ENCODE data around the gene ZNF148.
A peak's percentile ranks its signal among the peaks of the same experiment; 100 is the strongest.
"Not testable (repeated sequence)": the region's sequence is repeated elsewhere in the genome, so short reads cannot be mapped to it uniquely, and the experiment has no call there.

Gene ZNF148

DNA sequence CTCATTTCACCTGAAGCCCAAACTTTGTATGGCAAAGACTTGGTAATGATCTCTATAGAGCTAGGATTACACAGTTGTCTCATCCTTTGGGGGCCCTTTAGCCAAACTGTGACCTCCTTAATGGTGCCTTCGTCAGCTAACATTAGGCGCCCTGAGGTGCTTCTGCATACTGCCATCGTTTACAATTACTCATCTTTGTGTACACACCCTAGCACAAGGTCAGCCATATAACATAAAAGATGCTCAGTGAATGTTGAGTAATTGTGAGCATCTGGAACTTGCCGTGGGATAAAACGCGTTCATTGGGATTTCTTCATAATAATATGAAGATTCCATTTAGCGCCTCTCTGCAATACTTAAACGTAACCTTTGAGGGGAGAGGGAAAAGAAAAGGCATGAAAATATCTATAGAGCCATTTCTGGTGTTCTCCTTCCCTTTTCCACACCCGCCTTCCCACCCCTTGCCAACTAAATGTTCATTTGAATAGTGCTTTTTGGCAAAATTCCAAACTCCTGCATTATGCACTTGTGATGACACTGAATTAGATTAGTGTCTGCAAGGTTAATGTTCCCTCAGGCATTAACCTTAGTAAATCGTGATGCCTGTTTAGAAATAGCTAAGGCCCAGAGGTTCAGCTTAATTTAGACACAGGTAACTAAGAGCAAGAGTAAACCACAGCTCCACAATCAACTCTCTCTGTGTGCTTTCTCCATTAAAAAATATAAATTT is 990 bp upstream of the ZNF148 start:
- no peak for DNase-seq

DNA sequence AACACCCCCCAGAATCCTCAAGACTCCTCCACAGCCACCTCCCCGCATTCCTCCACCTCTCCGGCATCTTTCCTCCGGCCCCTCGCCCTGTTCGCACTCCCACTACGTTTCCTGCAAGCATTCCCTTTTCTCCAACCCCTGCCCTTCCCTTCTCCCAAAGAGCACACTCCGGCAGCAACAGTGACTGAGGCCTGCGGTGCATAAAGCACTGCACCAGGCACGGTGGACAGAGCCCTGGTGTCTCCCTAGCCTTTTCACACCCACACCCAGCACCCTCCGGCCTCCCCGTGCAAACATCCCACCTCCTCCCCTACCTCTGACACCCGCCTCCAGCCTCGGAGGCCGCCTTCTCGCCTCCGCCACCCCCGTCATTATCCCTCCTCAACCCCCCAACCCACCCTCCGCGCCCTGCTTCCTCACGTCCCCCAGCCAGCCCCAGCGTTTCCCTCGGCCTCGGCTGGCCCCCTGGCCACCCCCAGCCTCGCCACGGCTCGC is 577 bp downstream of the ZNF148 start:
- DNase-seq, result peak; percentile 6

DNA sequence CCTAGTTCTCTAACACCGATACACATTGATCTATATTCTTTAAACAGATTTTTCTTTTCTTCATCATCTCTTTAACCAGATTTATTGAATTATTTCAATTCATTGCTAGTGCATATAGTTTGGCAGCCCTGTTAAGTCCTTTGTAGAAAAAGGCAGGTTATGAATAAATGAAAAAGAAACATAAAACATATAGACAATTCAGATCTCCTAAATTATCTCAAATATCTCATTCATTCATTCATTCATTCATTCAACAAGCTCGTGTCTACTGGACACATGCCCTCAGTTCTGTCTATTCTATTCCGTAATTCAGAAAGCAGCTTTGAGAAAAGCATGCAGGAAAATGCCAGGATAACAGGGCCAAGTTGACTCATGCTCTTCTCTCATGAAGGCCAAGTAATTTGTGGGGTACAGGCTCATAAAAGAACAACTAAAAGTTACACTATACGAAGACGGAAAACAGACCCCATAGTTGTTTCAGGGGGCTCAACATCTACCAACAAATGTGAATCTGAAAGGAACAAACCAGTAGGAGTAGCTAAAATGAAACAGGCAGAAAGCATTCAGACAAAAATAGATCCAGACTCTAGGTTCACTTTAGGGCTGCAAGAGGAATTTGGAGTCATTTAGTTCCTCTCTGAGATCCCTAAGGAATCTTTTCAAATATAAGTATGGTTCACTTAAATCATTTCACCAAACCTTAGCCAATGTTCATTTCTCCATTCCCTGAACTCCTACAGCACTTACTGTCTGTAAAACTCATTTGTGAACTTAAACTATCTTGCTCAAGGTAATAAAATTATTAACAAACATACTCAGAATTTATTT is 7.5 kb downstream of the ZNF148 start:
- no peak for DNase-seq

DNA sequence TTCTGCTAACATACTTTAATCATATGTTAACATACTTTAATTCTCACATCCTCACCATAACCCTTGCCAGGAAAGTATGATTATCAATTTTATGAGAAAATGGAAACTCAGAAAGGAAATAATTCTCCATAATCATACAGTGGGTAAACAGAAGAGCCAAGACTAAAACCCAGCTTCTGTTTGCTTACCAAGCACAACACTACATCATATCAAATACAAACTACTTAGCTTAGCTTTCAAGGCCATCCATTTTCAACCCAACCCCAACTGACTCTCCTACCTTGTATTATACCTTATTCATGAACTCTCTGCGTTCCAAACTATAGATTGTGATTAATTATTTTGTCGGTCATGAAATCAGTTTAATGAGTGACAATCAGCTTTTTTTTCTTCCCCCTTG is 9.0 kb downstream of the ZNF148 start:
- DNase-seq, result no peak

DNA sequence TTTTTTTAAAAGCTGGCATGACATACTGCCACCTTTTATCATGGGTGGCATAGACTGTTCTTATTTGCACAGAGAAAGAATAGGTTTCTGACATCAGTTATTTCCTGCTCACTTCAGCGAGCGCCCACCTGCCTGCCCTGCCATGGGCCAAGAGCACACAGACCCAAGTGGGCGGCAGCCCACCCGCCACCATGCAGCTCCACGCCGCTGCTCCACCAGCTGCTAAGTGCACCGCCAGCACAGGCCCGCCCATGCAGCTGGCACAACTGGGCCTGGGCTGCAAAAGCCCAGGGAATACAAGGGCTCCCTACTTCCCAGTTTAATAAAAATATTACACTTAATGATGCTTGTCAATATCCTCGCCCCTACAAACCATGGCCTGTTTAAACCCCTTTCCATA is 15.4 kb downstream of the ZNF148 start:
- DNase-seq, result no peak

DNA sequence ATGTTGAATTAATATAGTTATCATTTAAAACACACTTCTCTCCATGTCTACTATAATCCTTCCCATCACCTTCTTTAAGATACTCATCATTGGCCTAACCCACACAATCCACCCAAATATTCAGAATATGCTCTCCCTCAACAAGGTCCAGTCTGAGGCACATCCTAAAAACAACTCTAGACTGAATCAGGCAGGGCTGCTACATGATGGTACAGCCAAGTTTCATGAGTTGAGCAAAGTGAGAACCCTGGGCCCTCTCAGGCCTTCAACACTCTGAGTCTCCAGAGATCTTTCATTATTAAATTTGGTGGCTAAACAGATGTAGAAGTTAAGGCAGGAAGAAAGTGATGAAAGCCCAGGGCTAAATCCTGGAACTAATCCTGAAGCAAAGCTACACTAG is 16.2 kb downstream of the ZNF148 start:
- DNase-seq, result no peak

DNA sequence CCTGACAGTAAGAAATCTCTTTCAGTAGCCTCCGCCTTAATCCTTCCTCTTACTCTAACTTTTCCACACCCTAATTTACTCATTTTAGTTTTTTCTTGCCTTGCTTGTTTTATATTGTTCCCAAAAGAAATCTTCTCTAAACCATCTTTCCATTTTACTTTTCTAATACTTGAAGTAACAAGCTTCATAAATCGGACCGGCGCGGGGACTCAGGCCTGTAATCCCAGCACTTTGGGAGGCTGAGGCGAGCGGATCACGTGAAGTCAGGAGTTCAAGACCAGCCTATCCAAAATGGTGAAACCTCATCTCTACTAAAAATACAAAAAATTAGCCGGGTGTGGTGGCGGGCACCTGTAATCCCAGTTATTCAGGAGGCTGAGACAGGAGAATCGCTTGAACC is 17.3 kb downstream of the ZNF148 start:
- DNase-seq, result no peak

DNA sequence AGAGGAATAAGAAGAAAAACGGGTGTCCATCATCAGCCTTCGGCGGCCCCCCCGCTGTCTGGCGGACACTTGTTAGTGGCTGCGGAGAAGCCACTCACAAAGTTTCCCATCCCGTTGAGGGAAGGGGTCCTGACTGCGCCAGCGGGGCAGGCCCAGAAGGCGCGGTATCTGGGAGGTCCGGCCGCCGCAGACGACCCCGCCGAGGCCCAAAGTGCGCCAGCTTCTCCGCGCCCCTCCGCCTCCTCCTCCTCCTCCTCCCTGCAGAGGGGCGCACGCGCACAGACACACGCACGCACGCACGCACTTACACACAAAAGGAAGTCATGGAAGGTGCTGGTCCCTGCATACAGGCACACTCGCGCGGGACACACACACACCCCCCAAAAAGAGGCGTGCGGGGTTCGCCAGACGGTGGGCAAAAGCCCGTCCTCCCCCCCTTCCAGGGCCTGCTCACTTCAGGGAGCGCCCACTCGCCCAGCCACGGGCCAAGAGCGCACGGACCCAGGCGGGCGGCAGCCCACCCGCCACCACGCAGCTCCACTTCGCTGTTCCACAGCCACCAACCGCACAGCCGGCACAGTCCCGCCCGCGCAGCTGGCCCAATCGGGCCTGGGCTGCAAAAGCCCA is 18.0 kb downstream of the ZNF148 start:
- DNase-seq, result no peak

DNA sequence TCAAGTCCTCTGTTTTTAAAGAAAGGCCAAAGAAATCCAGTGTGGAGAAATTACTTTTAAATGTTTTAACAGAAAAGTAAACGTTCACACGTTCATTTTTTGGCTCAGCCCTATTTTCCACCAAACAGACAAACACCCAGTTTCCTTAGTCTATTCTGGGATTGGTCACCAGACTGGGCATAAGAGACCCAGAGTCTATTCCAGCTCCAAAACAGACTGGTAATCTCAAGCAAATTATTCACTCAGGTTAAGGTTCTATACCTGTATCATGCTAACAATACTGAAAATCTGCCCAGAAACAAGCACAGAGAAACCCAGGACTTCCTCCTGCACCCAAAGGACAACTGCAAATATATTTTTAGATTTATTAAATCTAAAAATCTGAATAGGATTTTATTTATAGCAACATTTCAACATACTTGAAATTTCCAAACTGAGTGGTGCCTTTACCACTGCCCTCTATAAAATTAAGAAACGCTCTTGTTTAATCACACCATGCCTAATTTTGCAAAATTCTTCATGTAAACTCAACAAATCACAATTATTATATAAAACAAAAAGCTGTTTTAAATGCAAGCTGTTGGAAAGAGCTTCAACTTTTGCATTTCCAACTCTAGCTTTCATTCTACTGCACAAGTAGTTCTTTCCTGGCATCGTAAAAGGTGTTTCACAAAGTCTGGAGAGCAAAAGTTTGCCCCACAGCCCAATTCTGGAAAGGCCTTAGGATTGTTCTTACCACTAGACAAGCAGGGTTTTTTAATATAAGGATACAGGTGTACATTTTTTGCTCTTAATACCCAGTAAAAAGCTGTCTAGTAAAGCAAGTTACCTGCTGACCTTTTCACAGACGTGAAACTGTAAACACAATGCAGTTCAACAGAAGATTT is 18.7 kb downstream of the ZNF148 start:
- DNase-seq, result peak; percentile 6

DNA sequence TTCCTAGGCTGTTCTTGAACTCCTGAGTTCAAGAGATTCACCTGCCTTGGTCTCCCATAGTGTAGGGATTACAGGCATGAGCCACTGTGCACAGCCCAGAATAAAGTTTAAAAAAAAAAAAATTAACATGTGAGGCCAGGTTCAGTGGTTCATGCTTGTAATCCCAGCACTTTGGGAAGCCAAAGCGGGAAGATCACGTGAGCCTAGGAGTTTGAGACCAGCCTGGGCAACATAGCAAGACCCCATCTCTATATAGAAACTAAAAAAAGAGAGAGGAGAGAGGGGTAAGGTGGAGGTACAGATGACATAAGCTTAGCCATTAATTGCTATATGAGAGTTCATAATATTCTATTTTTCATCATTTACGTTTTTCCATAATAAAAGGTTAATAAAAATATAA is 21.5 kb downstream of the ZNF148 start:
- no peak for DNase-seq

DNA sequence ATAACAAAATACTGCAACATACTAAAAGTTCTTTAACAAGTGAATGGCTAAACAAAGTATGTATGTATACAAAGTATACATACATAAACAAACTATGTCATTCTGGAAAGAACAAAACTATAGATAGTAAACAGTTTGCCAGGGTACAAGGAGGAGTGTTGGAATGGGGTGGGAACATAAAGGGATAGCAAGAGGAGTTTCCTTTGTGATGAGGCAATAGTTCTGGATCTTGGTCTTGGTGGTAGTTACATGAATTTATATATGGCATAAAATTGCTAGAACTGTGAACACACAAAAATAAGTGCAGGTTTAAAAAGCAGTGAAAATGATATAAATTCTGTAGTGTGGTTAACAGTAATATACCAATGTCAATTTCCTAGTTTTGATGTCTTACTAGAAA is 22.0 kb downstream of the ZNF148 start:
- DNase-seq, result no peak

DNA sequence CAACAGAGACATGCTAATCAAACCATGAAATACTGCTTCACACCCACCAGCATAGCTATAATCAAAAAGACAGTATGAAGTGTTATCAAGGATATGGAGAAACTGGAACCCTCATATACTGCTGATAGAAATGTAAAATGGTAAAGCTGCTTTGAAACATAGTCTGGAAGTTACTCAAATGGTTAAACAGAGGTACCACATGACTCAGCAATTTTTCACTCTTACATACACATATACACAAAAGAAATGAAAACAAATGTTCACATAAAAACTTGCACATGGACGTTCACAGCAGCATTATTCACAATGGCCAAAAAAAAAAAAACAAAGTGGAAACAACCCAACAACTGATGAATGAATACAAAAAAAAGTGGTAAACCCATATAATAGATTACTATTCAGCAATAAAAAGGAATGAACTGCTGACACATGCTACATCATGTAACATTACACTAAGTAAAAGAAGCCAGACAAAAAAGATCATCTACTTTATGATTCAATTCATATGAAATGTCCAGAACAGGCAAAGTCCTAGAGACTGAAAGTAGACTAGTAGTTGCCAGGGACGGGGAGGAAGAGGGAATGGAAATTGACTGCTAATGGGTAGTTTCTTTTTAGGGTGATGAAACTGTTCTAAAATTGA is 23.2 kb downstream of the ZNF148 start:
- DNase-seq, result no peak

DNA sequence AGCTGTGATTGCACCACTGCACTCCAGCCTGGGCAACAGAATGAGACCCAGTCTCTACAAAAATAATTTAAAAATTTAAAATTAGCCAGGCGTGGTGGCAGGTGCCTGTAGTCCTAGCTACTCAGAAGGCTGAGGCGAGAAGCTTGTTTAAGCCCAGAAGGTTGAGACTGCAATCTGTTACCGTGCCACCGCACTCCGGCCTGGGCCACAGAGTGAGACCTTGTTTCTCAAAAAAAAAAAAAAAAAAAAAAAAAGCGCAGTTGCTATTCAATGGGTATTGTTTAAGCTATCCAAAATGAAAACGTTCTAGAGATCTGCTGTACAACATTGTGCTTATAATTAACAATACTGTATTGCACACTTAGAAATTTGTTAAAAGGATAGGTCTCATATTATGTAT is 24.0 kb downstream of the ZNF148 start:
- no peak for DNase-seq

DNA sequence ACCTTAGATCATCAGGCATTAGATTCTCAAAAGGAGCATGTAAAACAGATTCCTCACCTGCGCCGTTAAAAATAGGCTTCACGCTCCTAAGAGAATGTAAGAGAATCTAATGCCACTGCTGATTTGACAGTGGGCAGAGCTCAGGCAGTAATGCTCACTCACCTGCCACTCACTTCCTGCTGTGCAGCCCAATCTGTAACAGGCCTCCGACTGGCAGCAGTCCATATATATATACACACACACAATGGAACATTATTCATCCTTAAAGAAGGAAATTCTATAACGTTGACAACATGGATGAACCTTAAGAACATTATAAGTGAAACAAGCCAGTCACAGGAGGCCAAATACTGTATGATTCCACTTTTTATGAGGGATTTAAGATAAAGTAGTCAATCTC is 24.5 kb downstream of the ZNF148 start:
- no peak for DNase-seq

DNA sequence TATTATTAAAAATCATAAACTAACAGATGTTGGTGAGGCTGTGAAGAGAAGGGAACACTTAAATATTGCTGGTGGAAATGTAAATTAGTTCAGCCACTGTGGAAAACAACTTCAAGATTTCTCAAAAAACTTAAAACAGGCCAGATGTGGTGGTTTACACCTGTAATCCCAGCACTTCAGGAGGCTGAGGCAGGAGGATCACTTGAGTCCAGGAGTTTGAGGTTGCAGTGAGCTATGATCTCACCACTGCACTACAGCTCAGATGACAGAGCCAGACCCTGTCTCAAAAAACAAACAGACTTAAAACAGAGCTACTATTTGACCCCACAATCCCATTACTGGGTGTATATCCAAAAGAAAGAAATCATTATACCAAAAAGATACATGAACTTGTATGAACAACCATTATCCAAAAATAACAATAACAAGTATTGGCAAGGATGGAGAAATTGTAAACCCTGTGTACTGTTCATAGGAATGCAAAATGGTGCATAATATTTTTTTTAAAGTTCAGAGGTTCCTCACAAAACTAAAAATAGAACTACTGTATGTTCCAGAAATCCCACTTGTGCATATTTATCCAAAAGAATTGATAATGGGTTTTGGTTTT is 25.5 kb downstream of the ZNF148 start:
- DNase-seq, result no peak

DNA sequence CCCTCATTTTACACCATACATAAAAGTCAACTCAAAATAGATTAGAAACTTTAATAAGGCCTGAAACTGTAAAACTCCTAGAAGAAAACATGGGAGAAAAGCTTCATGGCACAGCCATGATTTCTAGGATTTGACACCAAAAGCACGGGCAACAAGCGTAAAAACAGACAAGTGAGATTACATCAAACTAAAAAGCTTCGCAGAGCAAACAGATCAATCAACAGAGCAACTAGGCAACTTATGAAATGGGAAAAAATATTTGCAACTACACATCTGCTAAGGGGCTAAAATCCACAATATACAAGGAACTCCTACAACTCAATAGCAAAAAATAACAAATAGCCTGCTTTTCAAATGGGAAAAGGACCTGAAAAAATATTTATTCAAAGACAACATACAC is 26.1 kb downstream of the ZNF148 start:
- DNase-seq, result no peak

DNA sequence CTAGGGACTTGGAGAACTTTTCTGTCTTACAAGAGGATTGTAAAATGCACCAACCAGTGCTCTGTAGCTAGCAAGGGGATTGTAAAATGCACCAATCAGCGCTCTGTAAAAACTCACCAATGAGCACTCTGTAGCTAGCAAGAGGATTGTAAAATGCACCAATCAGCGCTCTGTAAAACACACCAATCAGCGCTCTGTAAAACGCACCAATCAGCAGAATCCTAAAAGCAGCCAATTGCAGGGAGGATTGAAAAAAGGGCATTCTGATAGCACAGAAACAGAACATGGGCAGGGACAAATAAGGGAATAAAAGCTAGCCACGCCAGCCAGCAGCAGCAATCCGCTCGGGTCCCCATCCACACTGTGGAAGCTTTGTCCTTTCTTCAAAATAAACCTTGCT is 31.8 kb downstream of the ZNF148 start:
- DNase-seq, result not testable (repeated sequence)

DNA sequence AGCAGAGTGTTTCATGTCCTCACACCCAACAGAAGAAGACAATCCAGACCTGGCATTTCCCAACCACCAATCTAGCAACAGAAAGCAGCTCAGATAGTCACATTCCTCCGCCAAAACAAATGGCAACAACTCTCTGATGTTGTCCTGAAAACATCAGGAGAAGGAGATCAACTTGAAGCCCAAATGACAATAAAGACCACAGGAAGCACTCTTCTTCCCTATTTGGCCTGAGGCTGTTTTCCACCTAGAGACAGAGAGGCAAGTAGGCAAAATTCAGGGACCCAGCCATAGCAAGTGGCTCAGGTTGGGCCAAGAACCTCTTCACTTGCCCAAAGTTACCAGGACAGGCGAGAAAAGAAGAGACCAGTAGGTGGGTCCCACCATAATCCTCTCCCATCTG is 35.0 kb downstream of the ZNF148 start:
- no peak for DNase-seq

DNA sequence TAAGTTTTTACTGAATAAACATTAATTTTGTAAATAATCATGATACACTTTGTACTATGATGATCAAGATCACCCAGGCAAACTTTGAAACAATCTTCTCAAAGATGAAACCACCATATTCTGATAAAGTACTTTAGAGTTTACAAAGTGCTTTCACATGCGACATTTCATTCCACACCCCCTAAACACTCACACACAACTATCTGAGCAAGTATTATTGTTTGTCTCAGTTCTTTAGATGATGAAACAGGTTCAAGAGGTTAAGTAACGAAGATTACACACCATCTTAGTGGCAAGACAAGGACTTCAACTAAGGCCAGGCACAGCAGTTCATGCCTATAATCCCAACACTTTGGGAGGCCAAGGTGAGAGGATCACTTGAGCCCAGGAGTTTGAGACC is 37.6 kb downstream of the ZNF148 start:
- no peak for DNase-seq

DNA sequence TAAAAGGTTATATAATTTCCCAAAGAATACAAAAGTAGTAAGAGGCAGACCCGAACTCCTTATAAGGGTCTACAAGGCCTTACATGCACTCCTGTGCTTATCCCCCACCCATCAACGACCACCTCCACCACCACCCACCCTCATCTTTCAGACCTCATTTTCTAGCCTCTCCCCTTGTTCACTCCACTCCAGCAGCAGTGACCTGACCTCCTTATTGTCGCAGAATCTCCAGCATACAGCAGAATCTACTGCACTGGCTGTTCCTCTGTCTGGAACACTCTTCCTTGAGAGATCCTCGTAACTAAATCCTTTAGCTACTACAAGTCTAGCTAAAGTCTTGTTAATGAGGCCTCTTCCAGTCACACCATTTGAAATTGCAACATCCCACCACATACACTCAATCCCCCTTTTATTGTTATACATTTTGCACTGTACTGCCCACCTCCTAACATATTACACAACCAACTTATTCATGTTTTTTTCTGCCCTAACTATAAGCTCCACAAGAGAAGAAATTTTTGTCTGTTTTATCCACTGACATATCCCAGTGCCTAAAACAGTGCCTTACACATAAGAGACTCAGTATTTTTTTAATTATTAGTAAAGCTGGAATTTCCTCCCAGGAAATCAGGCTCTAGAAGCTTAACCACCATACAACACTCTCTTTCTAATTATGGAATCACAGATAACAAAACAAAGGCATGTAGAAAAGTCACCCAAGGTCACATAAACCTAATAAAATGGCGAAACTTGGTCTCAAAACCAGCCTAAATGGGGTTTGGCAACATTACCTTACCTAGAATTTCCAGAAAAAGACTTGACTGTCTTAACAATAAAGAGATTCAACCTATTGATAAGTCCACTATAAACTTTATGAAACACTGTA is 40.2 kb downstream of the ZNF148 start:
- no peak for DNase-seq

DNA sequence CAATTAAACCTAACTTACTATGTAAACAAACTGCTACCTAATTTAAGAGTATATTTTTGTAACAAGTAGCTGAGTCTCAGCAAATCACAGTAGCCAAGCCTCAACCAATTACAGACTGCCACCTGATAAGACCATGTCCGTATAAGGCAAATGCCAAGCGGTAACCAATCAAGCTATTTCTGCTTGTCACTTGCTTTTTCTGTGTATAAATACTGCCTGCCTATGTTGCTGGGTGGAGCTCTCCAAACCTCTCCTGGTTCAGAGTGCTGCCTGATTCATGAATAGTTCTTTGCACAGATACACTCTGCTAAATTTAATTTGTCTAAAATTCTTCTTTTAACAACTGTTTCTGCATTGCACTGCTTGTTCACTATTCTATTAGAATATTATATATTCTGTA is 42.6 kb downstream of the ZNF148 start:
- no peak for DNase-seq

Measured in NCI-H2227 treated with DMSO at 0.1 percent for 48 hours (cell line).